CD8-positive, alpha-beta memory T cell (primary cell): Measurements from ENCODE around the gene FNDC7. TPM values are rescaled to one million over a fixed set of nuclear protein-coding genes. Genes with fewer than 3 reads are reported as not detected.
A peak's percentile ranks its signal among the peaks of the same experiment; 100 is the strongest.
"Not testable (repeated sequence)": the region's sequence is repeated elsewhere in the genome, so short reads cannot be mapped to it uniquely, and the experiment has no call there.

ENCODE experiments used
- CTCF ChIA-PET: fragments of 350-600 bp; sonication (Branson Sonifier 250); formaldehyde crosslinking; loops from one replicate; lab custom pipeline; 2021; ENCODE audit warnings: antibody characterized with exemption; lab: Charles Lee
- POLR2A ChIA-PET: fragments of 350-600 bp; sonication (Branson Sonifier 250); formaldehyde crosslinking; loops from one replicate; lab custom pipeline; 2021; ENCODE audit warnings: antibody characterized with exemption; lab: Charles Lee
- DNase-seq, 5 donors: peaks; one replicate each; pipeline versions ENCODE4 v3.0.0 to v3.0.0-alpha.2; 2020 to 2022; ENCODE audit warnings: mixed read lengths in 1 of 5
- H3K27ac ChIP-seq: one replicate; pipeline ENCODE4 v1.7.0; 2013; ENCODE audit warnings: low read depth, mild to moderate bottlenecking, low read length, moderate library complexity
- H3K27me3 ChIP-seq: 2 replicates; pipeline ENCODE4 v1.7.0; 2013; ENCODE audit warnings: low read length, mild to moderate bottlenecking; ENCODE audit not compliant: insufficient read depth, poor library complexity, severe bottlenecking
- H3K36me3 ChIP-seq: 2 replicates; pipeline ENCODE4 v1.7.0; 2013; ENCODE audit warnings: mild to moderate bottlenecking, low read length, moderate library complexity; ENCODE audit not compliant: insufficient read depth
- H3K4me1 ChIP-seq: 2 replicates; pipeline ENCODE4 v1.7.0; 2013; ENCODE audit warnings: mild to moderate bottlenecking, low read length, moderate library complexity; ENCODE audit not compliant: insufficient read depth
- H3K4me3 ChIP-seq: 2 replicates; pipeline ENCODE4 v1.7.0; 2013; ENCODE audit warnings: mild to moderate bottlenecking, low read length
- H3K9me3 ChIP-seq: 2 replicates; pipeline ENCODE4 v1.7.0; 2013; ENCODE audit warnings: mild to moderate bottlenecking, low read length
- H3K27ac Mint-ChIP-seq, 8 donors: one replicate each; pipeline ENCODE4 v1.8.0; 2020 to 2021; ENCODE audit warnings: mixed read lengths in 8 of 8, mild to moderate bottlenecking in 6 of 8, inconsistent platforms in 3 of 8, moderate library complexity in 3 of 8
- H3K27me3 Mint-ChIP-seq, 2 donors: one replicate each; pipeline ENCODE4 v1.8.0; 2020 to 2021; ENCODE audit warnings: mixed read lengths in 2 of 2, mild to moderate bottlenecking in 1 of 2, moderate library complexity in 1 of 2
- H3K36me3 Mint-ChIP-seq, 3 donors: one replicate each; pipeline ENCODE4 v1.8.0; 2020 to 2021; ENCODE audit warnings: mixed read lengths in 3 of 3, inconsistent platforms in 1 of 3, mild to moderate bottlenecking in 1 of 3
- H3K4me1 Mint-ChIP-seq, 3 donors: one replicate each; pipeline ENCODE4 v1.8.0; 2020 to 2021; ENCODE audit warnings: mixed read lengths in 3 of 3, inconsistent platforms in 1 of 3, mild to moderate bottlenecking in 1 of 3
- H3K4me3 Mint-ChIP-seq, 7 donors: one replicate each; pipeline ENCODE4 v1.8.0; 2020 to 2021; ENCODE audit warnings: mixed read lengths in 7 of 7, mild to moderate bottlenecking in 6 of 7, moderate library complexity in 4 of 7, inconsistent platforms in 2 of 7
- H3K9me3 Mint-ChIP-seq, 5 donors: one replicate each; pipeline ENCODE4 v1.8.0; 2020 to 2022; ENCODE audit warnings: mixed read lengths in 5 of 5, mild to moderate bottlenecking in 3 of 5, moderate library complexity in 2 of 5, inconsistent platforms in 1 of 5
- polyA plus RNA-seq: library from polyadenylated mRNA; unstranded; fragments of 300-500 nt; fragmentation: Illumina TruSeq; gene quantifications from one replicate; pipeline ENCODE4 v1.2.3, GENCODE V29; 2021
- total RNA-seq, 2 experiments: library from RNA; stranded (reverse); gene quantifications; one replicate each; pipeline ENCODE4 v1.2.3, GENCODE V29; 2021

The FNDC7 gene
- total and polyA plus RNA-seq, 3 experiments from 2014 or later, result 0.09 TPM; not detected in 2

DNA sequence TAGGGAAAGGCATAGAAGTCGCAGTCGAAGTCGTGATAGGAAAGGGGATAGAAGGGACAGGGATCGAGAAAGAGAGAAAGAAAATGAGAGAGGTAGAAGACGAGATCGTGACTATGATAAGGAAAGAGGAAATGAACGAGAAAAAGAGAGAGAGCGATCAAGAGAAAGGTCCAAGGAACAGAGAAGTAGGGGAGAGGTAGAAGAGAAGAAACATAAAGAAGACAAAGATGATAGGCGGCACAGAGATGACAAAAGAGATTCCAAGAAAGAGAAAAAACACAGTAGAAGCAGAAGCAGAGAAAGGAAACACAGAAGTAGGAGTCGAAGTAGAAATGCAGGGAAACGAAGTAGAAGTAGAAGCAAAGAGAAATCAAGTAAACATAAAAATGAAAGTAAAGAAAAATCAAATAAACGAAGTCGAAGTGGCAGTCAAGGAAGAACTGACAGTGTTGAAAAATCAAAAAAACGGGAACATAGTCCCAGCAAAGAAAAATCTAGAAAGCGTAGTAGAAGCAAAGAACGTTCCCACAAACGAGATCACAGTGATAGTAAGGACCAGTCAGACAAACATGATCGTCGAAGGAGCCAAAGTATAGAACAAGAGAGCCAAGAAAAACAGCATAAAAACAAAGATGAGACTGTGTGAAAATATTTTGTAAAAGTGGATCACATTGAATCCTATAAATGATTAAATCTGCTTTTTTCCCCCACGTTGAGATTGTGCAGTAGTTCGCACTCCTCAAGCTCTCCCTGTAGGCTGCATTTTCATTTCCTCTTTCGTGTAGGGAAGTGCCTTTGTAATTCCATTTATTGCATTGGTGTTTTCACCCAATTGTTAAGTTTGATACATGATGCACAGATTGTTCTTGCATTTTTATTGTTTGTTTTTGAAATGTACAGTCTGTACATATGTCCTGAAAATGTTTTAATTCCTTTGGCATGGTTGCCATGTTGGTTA, 13.1 kb upstream of the FNDC7 start:
- Histone ChIP-seq H3K27me3 (no peaks in the 10 kb centered on the region), H3K4me1 (peaks cover 63% of the 10 kb centered on the region), H3K4me3 (no peak overlapping the region), H3K27ac (no peak overlapping the region), H3K9me3 (no peaks in the 10 kb centered on the region), H3K36me3 (peaks cover 50% of the 10 kb centered on the region)
- Mint-ChIP-seq H3K27me3 (no peaks in the 10 kb centered on the region), H3K4me1 (peaks cover 58 to 93% (median 84%) of the 10 kb centered on the region in 3 donors), H3K9me3 (no peaks in the 10 kb centered on the region), H3K27ac (peak overlapping the region; percentile 70 to 95 (median 91)), H3K4me3 (peak overlapping the region; percentile 56 to 85 (median 74)), H3K36me3 (peaks cover 21 to 74% (median 34%) of the 10 kb centered on the region in 3 donors)
- DNase-seq, result no peak
- ChIA-PET CTCF (no interaction called here), POLR2A (interaction anchor here (1.4 kb wide), 1 partner anchor 53 kb away, joined by 3 read pairs; no protein-coding TSS in a partner anchor)

DNA sequence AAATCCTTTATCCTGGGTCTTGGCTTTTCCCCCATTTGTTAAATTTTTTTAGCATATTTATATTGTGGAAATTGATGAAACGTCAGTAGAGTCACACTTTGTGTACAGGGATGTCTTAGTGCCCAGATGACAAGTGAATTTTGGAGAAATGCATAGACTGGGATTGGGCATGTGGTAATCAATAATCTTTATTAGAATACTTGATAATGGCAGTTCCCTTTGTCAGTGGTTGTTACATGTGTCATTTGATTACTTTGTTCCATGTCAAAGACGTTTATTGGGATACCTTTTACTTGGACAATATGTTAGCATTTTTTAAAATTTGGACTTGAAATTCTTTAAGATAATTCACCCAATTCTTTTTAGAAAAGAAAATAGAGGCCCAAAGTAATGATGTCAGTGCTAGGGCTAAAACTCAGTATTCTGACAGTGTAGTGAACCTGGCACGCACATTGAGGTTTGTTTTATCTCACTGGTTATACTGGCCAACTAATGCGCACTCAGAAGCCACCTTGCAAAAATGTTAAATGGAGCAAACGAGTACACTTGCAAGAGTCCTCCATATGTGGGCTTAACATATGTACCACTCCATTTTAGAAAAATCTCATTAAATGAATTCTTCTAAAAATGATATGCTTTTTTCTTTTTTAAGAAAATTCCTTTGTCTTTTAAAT, 11.4 kb upstream of the FNDC7 start:
- peaks cover 15 to 61% (median 30%) of the 10 kb centered on the region in 3 donors for H3K36me3 Mint-ChIP-seq
- Histone ChIP-seq H3K9me3 (no peaks in the 10 kb centered on the region), H3K4me1 (peaks cover 59% of the 10 kb centered on the region), H3K36me3 (peaks cover 40% of the 10 kb centered on the region), H3K27me3 (no peaks in the 10 kb centered on the region), H3K4me3 (no peak overlapping the region), H3K27ac (no peak overlapping the region)
- H3K27me3 Mint-ChIP-seq, result no peaks in the 10 kb centered on the region
- no peak overlapping the region for H3K4me3 Mint-ChIP-seq
- CTCF ChIA-PET, result no interaction called here
- peak overlapping the region in 3 of 8 donors; percentile 50 to 94 (median 61) for H3K27ac Mint-ChIP-seq
- POLR2A ChIA-PET, result interaction anchor here (9.5 kb wide), 1 partner anchor 8 kb away, joined by 65 read pairs; the partner anchor contains the start of gene PRPF38B
- DNase-seq, result no peak
- no peaks in the 10 kb centered on the region for H3K9me3 Mint-ChIP-seq
- peaks cover 59 to 94% (median 85%) of the 10 kb centered on the region in 3 donors for H3K4me1 Mint-ChIP-seq

GRCh38 chr1:108702109-108702508, 10.6 kb upstream of the FNDC7 start:
- H3K9me3 Mint-ChIP-seq, H3K27me3 Mint-ChIP-seq, H3K4me3 Mint-ChIP-seq, H3K9me3 ChIP-seq, H3K27me3 ChIP-seq, H3K27ac ChIP-seq, H3K4me3 ChIP-seq, DNase-seq: not testable (repeated sequence)
- Mint-ChIP-seq H3K4me1 (peaks cover 54 to 86% (median 77%) of the 10 kb centered on the region in 3 donors), H3K36me3 (peaks cover 15 to 53% (median 29%) of the 10 kb centered on the region in 3 donors), H3K27ac (peak overlapping the region in 7 of 8 donors; percentile 43 to 96 (median 66))
- H3K36me3 ChIP-seq, result peaks cover 32% of the 10 kb centered on the region
- CTCF ChIA-PET, result interaction anchor here (1.3 to 1.7 kb wide), 2 partner anchors 10 to 141 kb away, joined by 5 read pairs; partner anchors contain the start of genes EEIG2 and PRPF38B
- peaks cover 52% of the 10 kb centered on the region for H3K4me1 ChIP-seq
- POLR2A ChIA-PET, result interaction anchor here (9.5 kb wide), 1 partner anchor 9 kb away, joined by 65 read pairs; the partner anchor contains the start of gene PRPF38B

DNA sequence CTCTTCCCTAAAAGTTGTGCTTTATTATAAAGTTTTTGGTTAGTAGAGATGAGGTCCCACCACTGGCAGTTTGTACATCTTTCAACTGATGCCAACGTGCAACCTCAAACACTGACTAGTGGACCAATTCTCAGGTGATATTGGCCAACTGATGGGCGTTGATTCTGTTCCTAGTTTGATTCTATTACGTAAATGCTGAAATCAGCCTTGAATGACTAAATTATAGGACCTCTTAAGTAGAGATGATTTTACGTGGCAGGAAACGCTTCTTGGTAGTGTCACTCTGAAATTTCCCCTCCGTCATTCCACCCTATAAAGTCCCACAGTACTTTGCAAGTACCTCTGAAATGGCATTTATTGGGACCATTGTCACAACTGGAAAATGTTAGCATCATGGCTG, 8.8 kb upstream of the FNDC7 start:
- Histone ChIP-seq H3K36me3 (peaks cover 13% of the 10 kb centered on the region), H3K27me3 (no peaks in the 10 kb centered on the region), H3K4me3 (peak overlapping the region; percentile 6), H3K4me1 (peaks cover 43% of the 10 kb centered on the region), H3K27ac (peak overlapping the region; percentile 65), H3K9me3 (no peaks in the 10 kb centered on the region)
- peak in 2 of 5 donors; percentile 37 to 54 for DNase-seq
- H3K27ac Mint-ChIP-seq, result peak overlapping the region; percentile 83 to 96 (median 93)
- H3K36me3 Mint-ChIP-seq, result peaks cover 8 to 34% (median 15%) of the 10 kb centered on the region in 3 donors
- H3K27me3 Mint-ChIP-seq, result no peaks in the 10 kb centered on the region
- H3K4me1 Mint-ChIP-seq, result peaks cover 50 to 73% (median 64%) of the 10 kb centered on the region in 3 donors
- no peaks in the 10 kb centered on the region for H3K9me3 Mint-ChIP-seq
- peak overlapping the region; percentile 64 to 78 (median 72) for H3K4me3 Mint-ChIP-seq
- ChIA-PET POLR2A (interaction anchor here (9.5 kb wide), 1 partner anchor 10 kb away, joined by 65 read pairs; the partner anchor contains the start of gene PRPF38B), CTCF (interaction anchor here (1.7 kb wide), 1 partner anchor 57 kb away, joined by 6 read pairs; no protein-coding TSS in a partner anchor)

DNA sequence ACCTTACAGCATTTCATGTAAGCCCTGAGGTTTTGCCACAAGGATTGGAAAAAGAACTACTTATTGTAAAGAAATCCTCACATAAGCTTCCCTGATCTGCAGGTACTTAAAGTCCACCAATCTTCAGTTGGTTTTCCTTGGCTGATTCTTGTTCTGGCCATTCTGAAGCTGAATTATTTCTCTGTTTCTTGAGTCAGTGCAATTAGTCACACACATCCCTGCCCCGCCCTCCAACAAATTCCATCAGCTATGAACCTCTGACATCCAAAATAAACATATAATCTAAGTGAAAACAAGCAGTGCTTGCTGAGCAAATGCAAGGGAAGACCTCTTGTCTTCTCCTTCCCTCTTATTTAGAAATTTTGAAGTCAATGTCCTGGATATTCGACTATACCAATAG, 8.2 kb upstream of the FNDC7 start:
- Mint-ChIP-seq H3K4me1 (peaks cover 48 to 72% (median 63%) of the 10 kb centered on the region in 3 donors), H3K27ac (peak overlapping the region; percentile 83 to 96 (median 93)), H3K36me3 (peaks cover 3 to 29% (median 10%) of the 10 kb centered on the region in 3 donors), H3K9me3 (no peaks in the 10 kb centered on the region), H3K4me3 (peak overlapping the region in 2 of 7 donors; percentile 71 to 72), H3K27me3 (no peaks in the 10 kb centered on the region)
- H3K27ac ChIP-seq, result peak overlapping the region; percentile 11
- DNase-seq, result no peak
- H3K36me3 ChIP-seq, result peaks cover 8% of the 10 kb centered on the region
- ChIA-PET POLR2A (interaction anchor here (9.5 kb wide), 1 partner anchor 11 kb away, joined by 65 read pairs; the partner anchor contains the start of gene PRPF38B), CTCF (interaction anchor here (1.3 to 1.7 kb wide), 3 partner anchors 12 to 194 kb away, joined by 3 to 11 read pairs (median 6); partner anchors contain the start of gene PRPF38B)
- H3K27me3 ChIP-seq, result no peaks in the 10 kb centered on the region
- H3K4me3 ChIP-seq, result no peak overlapping the region
- H3K9me3 ChIP-seq, result no peaks in the 10 kb centered on the region
- H3K4me1 ChIP-seq, result peaks cover 43% of the 10 kb centered on the region

- Histone ChIP-seq H3K27ac (no peak overlapping the region), H3K9me3 (no peaks in the 10 kb centered on the region), H3K36me3 (no peaks in the 10 kb centered on the region), H3K4me3 (no peak overlapping the region), H3K27me3 (no peaks in the 10 kb centered on the region), H3K4me1 (peaks cover 30% of the 10 kb centered on the region)
- CTCF ChIA-PET, result no interaction called here
- Mint-ChIP-seq H3K4me1 (peaks cover 38 to 57% (median 48%) of the 10 kb centered on the region in 3 donors), H3K9me3 (no peaks in the 10 kb centered on the region), H3K27me3 (peaks cover 0 to 3% of the 10 kb centered on the region in 2 donors), H3K4me3 (no peak overlapping the region), H3K36me3 (peaks cover 0 to 9% (median under 1%) of the 10 kb centered on the region in 3 donors), H3K27ac (peak overlapping the region in 2 of 8 donors; percentile 19 to 36)
- no peak for DNase-seq
- POLR2A ChIA-PET, result interaction anchor here (9.5 kb wide), 1 partner anchor 13 kb away, joined by 65 read pairs; the partner anchor contains the start of gene PRPF38B
These were observed 6.1 kb upstream of the FNDC7 start for GRCh38 chr1:108706643-108707042.
